GM23338 (cell line): ENCODE results near the gene GPR42.

Experiments
- EZH2 ChIP-seq: fragments of 200-600 bp; sonication (generic); IDR thresholded peaks from one replicate; pipeline ENCODE4 v1.8.0; 2017; ENCODE audit warnings: antibody characterized with exemption, mild to moderate bottlenecking, low read depth; ENCODE audit not compliant: unreplicated experiment
- EZH2phosphoT487 ChIP-seq: fragments of 200-600 bp; sonication (generic); IDR thresholded peaks from one replicate; pipeline ENCODE4 v1.8.1; 2018; ENCODE audit warnings: antibody characterized with exemption; ENCODE audit not compliant: unreplicated experiment
- POLR2AphosphoS5 ChIP-seq: IDR thresholded peaks from 2 replicates; pipeline ENCODE4 v1.6.1; 2016; ENCODE audit warnings: antibody characterized with exemption, low read depth
- TF ChIP-seq, protein P1 (sequence below), 2 experiments: fragments of 200-600 bp in 1 of 2; sonication (generic) in 1 of 2; conservative IDR thresholded peaks; 2 replicates each; pipeline versions ENCODE4 v1.5.1 to v1.6.1; 2016 to 2017; ENCODE audit warnings: antibody characterized with exemption in 2 of 2, low read depth in 2 of 2, mild to moderate bottlenecking in 2 of 2, moderate library complexity in 1 of 2
- TF ChIP-seq, protein P2 (sequence below): IDR thresholded peaks from 2 replicates; pipeline ENCODE4 v1.6.1; 2016; ENCODE audit warnings: antibody characterized with exemption
- TF ChIP-seq, protein P3 (sequence below): IDR thresholded peaks from one replicate; pipeline ENCODE4 v1.6.1; 2018; ENCODE audit warnings: antibody characterized with exemption; ENCODE audit not compliant: unreplicated experiment

GRCh38 chr19:35363711-35364425, 7.0 kb upstream of the GPR42 start:
- TF ChIP-seq, protein P1, sequence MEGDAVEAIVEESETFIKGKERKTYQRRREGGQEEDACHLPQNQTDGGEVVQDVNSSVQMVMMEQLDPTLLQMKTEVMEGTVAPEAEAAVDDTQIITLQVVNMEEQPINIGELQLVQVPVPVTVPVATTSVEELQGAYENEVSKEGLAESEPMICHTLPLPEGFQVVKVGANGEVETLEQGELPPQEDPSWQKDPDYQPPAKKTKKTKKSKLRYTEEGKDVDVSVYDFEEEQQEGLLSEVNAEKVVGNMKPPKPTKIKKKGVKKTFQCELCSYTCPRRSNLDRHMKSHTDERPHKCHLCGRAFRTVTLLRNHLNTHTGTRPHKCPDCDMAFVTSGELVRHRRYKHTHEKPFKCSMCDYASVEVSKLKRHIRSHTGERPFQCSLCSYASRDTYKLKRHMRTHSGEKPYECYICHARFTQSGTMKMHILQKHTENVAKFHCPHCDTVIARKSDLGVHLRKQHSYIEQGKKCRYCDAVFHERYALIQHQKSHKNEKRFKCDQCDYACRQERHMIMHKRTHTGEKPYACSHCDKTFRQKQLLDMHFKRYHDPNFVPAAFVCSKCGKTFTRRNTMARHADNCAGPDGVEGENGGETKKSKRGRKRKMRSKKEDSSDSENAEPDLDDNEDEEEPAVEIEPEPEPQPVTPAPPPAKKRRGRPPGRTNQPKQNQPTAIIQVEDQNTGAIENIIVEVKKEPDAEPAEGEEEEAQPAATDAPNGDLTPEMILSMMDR (conservative IDR thresholded peaks at IDR 0.05; ENCODE audit: low read depth in 2 of 2), result no peak
- TF ChIP-seq EZH2 (no peak), POLR2AphosphoS5 (no peak), EZH2phosphoT487 (no peak)
- TF ChIP-seq, protein P2, sequence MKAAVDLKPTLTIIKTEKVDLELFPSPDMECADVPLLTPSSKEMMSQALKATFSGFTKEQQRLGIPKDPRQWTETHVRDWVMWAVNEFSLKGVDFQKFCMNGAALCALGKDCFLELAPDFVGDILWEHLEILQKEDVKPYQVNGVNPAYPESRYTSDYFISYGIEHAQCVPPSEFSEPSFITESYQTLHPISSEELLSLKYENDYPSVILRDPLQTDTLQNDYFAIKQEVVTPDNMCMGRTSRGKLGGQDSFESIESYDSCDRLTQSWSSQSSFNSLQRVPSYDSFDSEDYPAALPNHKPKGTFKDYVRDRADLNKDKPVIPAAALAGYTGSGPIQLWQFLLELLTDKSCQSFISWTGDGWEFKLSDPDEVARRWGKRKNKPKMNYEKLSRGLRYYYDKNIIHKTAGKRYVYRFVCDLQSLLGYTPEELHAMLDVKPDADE, result no peak
- TF ChIP-seq, protein P3, sequence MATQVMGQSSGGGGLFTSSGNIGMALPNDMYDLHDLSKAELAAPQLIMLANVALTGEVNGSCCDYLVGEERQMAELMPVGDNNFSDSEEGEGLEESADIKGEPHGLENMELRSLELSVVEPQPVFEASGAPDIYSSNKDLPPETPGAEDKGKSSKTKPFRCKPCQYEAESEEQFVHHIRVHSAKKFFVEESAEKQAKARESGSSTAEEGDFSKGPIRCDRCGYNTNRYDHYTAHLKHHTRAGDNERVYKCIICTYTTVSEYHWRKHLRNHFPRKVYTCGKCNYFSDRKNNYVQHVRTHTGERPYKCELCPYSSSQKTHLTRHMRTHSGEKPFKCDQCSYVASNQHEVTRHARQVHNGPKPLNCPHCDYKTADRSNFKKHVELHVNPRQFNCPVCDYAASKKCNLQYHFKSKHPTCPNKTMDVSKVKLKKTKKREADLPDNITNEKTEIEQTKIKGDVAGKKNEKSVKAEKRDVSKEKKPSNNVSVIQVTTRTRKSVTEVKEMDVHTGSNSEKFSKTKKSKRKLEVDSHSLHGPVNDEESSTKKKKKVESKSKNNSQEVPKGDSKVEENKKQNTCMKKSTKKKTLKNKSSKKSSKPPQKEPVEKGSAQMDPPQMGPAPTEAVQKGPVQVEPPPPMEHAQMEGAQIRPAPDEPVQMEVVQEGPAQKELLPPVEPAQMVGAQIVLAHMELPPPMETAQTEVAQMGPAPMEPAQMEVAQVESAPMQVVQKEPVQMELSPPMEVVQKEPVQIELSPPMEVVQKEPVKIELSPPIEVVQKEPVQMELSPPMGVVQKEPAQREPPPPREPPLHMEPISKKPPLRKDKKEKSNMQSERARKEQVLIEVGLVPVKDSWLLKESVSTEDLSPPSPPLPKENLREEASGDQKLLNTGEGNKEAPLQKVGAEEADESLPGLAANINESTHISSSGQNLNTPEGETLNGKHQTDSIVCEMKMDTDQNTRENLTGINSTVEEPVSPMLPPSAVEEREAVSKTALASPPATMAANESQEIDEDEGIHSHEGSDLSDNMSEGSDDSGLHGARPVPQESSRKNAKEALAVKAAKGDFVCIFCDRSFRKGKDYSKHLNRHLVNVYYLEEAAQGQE, result no peak
